Parathyroid adenoma (tissue), 2 donors: ENCODE data around the gene ATXN7L3.

Experiments
- H2AFZ ChIP-seq: fragments of 300-600 bp; sonication (generic); one replicate; pipeline ENCODE4 v1.7.0; 2017; ENCODE audit warnings: antibody characterized with exemption, mild to moderate bottlenecking
- H3K27ac ChIP-seq: fragments of 300-600 bp; sonication (generic); one replicate; pipeline ENCODE4 v1.7.0; 2017
- H3K27me3 ChIP-seq: fragments of 300-600 bp; sonication (generic); one replicate; pipeline ENCODE4 v1.7.0; 2017; ENCODE audit warnings: low read length; ENCODE audit not compliant: control insufficient read depth, insufficient read depth
- H3K36me3 ChIP-seq: fragments of 300-600 bp; sonication (generic); one replicate; pipeline ENCODE4 v1.7.0; 2017; ENCODE audit warnings: low read length; ENCODE audit not compliant: control insufficient read depth, insufficient read depth
- H3K4me1 ChIP-seq: fragments of 300-600 bp; sonication (generic); one replicate; pipeline ENCODE4 v1.7.0; 2017; ENCODE audit warnings: control low read depth
- H3K4me2 ChIP-seq: fragments of 300-600 bp; sonication (generic); one replicate; pipeline ENCODE4 v1.7.0; 2017; ENCODE audit warnings: low read length
- H3K4me3 ChIP-seq: fragments of 300-600 bp; sonication (generic); one replicate; pipeline ENCODE4 v1.7.0; 2017; ENCODE audit warnings: low read depth, low read length
- H3K79me2 ChIP-seq: fragments of 300-600 bp; sonication (generic); one replicate; pipeline ENCODE4 v1.7.0; 2017; ENCODE audit warnings: control low read depth
- H3K9ac ChIP-seq: fragments of 300-600 bp; sonication (generic); one replicate; pipeline ENCODE4 v1.7.0; 2017; ENCODE audit warnings: mild to moderate bottlenecking
- H3K9me3 ChIP-seq: fragments of 300-600 bp; sonication (generic); one replicate; pipeline ENCODE4 v1.7.0; 2017; ENCODE audit warnings: low read length; ENCODE audit not compliant: control insufficient read depth
- CTCF ChIP-seq: fragments of 300-600 bp; sonication (generic); IDR thresholded peaks from one replicate; pipeline ENCODE4 v1.7.0; 2017; ENCODE audit warnings: antibody characterized with exemption, mild to moderate bottlenecking
- donor health status: primary hyperparathyroidism.

The ATXN7L3 gene

DNA sequence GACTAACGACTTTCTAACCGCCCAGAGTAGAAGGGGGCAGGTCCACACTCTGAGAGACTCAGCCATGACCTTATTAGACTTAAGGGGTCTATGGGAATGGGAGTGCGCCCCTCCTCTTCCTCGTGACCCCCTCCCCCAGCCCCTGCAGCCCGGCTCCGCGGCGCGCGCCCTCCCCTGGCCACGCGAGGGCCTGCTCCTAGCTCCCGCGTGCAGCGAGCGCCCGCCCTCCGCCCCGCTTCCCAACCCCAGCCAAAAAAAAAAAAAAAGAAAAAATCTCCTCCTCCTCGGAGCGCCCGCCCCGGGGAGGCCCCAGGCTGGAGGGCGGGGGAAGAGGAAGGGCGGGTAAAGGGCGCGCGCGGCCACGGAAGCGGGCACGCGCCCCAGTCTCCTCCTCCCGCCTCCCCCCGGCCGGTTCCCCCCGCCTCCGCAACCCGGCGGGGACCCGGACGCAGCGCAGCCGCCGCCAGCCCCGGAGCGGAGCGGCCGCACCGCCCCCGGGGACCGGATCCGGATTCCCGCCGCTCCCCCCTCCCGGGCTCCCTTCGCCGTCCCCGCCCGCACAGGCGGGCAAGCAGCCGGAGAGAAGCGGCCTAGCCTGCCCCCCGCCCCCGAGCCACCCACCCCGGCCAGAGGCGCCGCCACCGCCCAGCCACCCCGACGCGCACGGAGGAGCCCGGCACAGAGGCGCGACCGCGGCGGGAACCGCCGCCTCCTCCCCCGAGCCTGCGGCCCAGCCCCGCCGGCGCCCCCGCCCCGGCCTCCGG lies 18.8 kb upstream of the ATXN7L3 start:
- H3K9me3 ChIP-seq = no peaks in the 10 kb centered on the region
- H3K36me3 ChIP-seq = no peaks in the 10 kb centered on the region
- H3K79me2 ChIP-seq = peaks cover 26% of the 10 kb centered on the region
- H3K4me3 ChIP-seq = peak overlapping the region; percentile 65
- no peak overlapping the region for H3K9ac ChIP-seq
- H3K4me1 ChIP-seq = peaks cover 21% of the 10 kb centered on the region
- H3K4me2 ChIP-seq = peak overlapping the region; percentile 85
- peak overlapping the region; percentile 58 for H3K27ac ChIP-seq
- TF ChIP-seq CTCF = peak; percentile 67
- no peaks in the 10 kb centered on the region for H3K27me3 ChIP-seq
- H2AFZ ChIP-seq = no peak overlapping the region

GRCh38 chr17:44217738-44218343 lies 18.2 kb upstream of the ATXN7L3 start:
- H3K4me3 ChIP-seq = peak overlapping the region; percentile 65
- no peak for TF ChIP-seq CTCF
- H3K79me2 ChIP-seq = peaks cover 26% of the 10 kb centered on the region
- peak overlapping the region; percentile 58 for H3K27ac ChIP-seq
- peaks cover 15% of the 10 kb centered on the region for H3K4me1 ChIP-seq
- H2AFZ ChIP-seq = no peak overlapping the region
- H3K36me3 ChIP-seq = no peaks in the 10 kb centered on the region
- no peaks in the 10 kb centered on the region for H3K9me3 ChIP-seq
- H3K9ac ChIP-seq = no peak overlapping the region
- peak overlapping the region; percentile 85 for H3K4me2 ChIP-seq
- H3K27me3 ChIP-seq = no peaks in the 10 kb centered on the region

DNA sequence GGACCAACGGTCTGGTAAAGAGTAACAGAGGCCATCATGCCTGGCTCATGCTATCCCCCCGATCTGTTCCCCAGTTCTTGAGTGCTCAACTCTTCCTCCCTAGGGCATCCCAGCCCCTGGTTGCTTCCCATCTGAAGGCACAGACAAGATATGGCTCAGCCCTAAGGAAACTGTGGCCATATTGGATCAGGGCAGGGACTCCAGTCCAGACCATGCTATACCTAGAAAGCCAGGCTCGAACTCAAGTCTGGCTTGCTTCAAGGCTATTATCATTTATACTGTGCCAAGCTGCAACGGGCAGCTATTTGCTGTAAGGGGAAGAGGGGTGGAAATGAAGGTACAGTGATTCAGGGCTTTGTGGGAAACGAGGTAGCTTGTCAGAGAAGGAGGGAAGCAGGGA lies 17.0 kb upstream of the ATXN7L3 start:
- TF ChIP-seq CTCF = no peak
- Histone ChIP-seq H3K79me2 (peaks cover 28% of the 10 kb centered on the region), H2AFZ (no peak overlapping the region), H3K9me3 (no peaks in the 10 kb centered on the region), H3K4me3 (no peak overlapping the region), H3K4me2 (no peak overlapping the region), H3K27ac (no peak overlapping the region), H3K36me3 (no peaks in the 10 kb centered on the region), H3K4me1 (peaks cover 13% of the 10 kb centered on the region), H3K9ac (no peak overlapping the region), H3K27me3 (no peaks in the 10 kb centered on the region)

DNA sequence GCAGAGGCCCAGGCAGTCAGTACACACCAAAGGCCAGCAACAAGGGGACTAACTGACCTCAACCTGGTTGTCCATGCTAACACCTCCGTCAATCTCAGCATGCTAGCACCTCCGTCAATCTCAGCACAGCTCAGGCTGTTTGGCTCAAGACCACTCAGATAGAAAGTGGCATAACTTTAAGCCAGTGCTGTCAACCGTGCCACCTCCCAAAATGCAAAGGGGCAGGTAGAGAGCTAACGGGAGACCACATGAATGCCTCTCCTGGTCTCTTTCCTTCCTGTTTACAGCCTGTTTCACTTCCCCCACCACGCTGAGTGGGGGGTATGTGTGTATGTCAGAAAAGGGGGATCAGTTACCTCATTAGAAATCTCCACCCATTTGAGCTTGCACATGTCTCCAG lies 16.5 kb upstream of the ATXN7L3 start:
- H3K79me2 ChIP-seq = peaks cover 33% of the 10 kb centered on the region
- H3K4me1 ChIP-seq = peaks cover 13% of the 10 kb centered on the region
- H3K4me2 ChIP-seq = no peak overlapping the region
- no peaks in the 10 kb centered on the region for H3K27me3 ChIP-seq
- TF ChIP-seq CTCF = no peak
- H3K36me3 ChIP-seq = no peaks in the 10 kb centered on the region
- H3K27ac ChIP-seq = no peak overlapping the region
- no peak overlapping the region for H2AFZ ChIP-seq
- no peak overlapping the region for H3K4me3 ChIP-seq
- no peak overlapping the region for H3K9ac ChIP-seq
- no peaks in the 10 kb centered on the region for H3K9me3 ChIP-seq
